Upper lobe of left lung (tissue), 6 donors: ENCODE data around the gene CTNNBIP1. TPM values are rescaled to one million over a fixed set of nuclear protein-coding genes. Genes with fewer than 3 reads are reported as not detected.

Source experiments
- ATAC-seq, 2 donors: fragments of 200-7000 bp; cut with Tn5 transposase; one replicate each; pipeline ENCODE4 v1.9.1; 2022; ENCODE audit warnings: mild to moderate bottlenecking in 2 of 2, moderate library complexity in 2 of 2; ENCODE audit not compliant: low FRiP score in 2 of 2
- DNase-seq, 2 donors: peaks; one replicate each; pipeline ENCODE4 v3.0.0-alpha.2; 2019 to 2020
- H3K27ac ChIP-seq, 4 donors: fragments of 200-600 bp; sonication (generic); one replicate each; pipeline ENCODE4 v1.5.1; 2016 to 2019
- H3K27me3 ChIP-seq, 4 donors: fragments of 200-600 bp; sonication (generic); one replicate each; pipeline ENCODE4 v1.5.1; 2017 to 2019
- H3K36me3 ChIP-seq, 4 donors: fragments of 200-600 bp; sonication (generic); one replicate each; pipeline ENCODE4 v1.5.1; 2016 to 2019
- H3K4me1 ChIP-seq, 4 donors: fragments of 200-600 bp; sonication (generic); one replicate each; pipeline ENCODE4 v1.5.1; 2018 to 2019
- H3K4me3 ChIP-seq, 4 donors: fragments of 200-600 bp; sonication (generic); one replicate each; pipeline ENCODE4 v1.5.1; 2017 to 2019; ENCODE audit warnings: mild to moderate bottlenecking in 2 of 4, moderate library complexity in 1 of 4
- H3K9me3 ChIP-seq, 4 donors: fragments of 200-600 bp; sonication (generic); one replicate each; pipeline ENCODE4 v1.5.1; 2018 to 2019
- CTCF ChIP-seq, 6 experiments: fragments of 450-650 bp in 4 of 6; fragments of 200-600 bp in 2 of 6; sonication (generic) in 2 of 6; IDR thresholded peaks; one replicate each; pipeline ENCODE4 v1.5.1; 2016 to 2019; ENCODE audit warnings: antibody characterized with exemption in 6 of 6
- EP300 ChIP-seq, 4 donors: sonication (generic); formaldehyde crosslinking; IDR thresholded peaks; one replicate each; pipeline ENCODE4 v1.5.1; 2017; ENCODE audit warnings: antibody characterized with exemption in 4 of 4, control low read depth in 2 of 4
- POLR2A ChIP-seq, 4 donors: fragments of 450-650 bp; IDR thresholded peaks; one replicate each; pipeline ENCODE4 v1.5.1; 2016 to 2017; ENCODE audit warnings: antibody characterized with exemption in 4 of 4, mild to moderate bottlenecking in 2 of 4
- POLR2AphosphoS5 ChIP-seq, 2 donors: sonication (generic); formaldehyde crosslinking; IDR thresholded peaks; one replicate each; pipeline ENCODE4 v1.5.1; 2017; ENCODE audit warnings: antibody characterized with exemption in 2 of 2
- WGBS, 2 donors: methylation state at CpG; one replicate each; pipeline ENCODE4 v1.1.5; 2017 to 2018; 5-methylcytosine and 5-hydroxymethylcytosine counted together
- total RNA-seq, 6 donors: library from RNA; depleted of rRNA in 4 of 6; stranded (reverse); fragments of >200 nt in 4 of 6; gene quantifications; one replicate each; pipeline versions ENCODE4 v1.1.0 to v1.2.1, GENCODE V29; 2016 to 2021
- donor health status: DM: no; HTN: no; CAD: no; lungs with moderate emphysema.
- donor health status: DM: no; HTN: yes; CAD: no; lungs with severe emphysema.

The CTNNBIP1 gene
- total RNA-seq, 6 donors from 2014 or later: 39.8 to 85.8 (median 73.1) TPM

GRCh38 chr1:9873385-9873784, 36.7 kb downstream of the CTNNBIP1 start:
- DNase-seq: no peak
- H3K4me3 ChIP-seq: no peak overlapping the region
- peaks cover 0 to 13% (median 7%) of the 10 kb centered on the region in 4 donors for H3K4me1 ChIP-seq
- no peak for TF ChIP-seq EP300 (IDR thresholded peaks at IDR 0.05)
- TF ChIP-seq POLR2AphosphoS5 (IDR thresholded peaks at IDR 0.05): no peak
- TF ChIP-seq CTCF (IDR thresholded peaks at IDR 0.05): no peak
- TF ChIP-seq POLR2A (IDR thresholded peaks at IDR 0.05): no peak
- no peaks in the 10 kb centered on the region for H3K27me3 ChIP-seq
- WGBS, 2 donors: 95 to 99% methylated on average over 4 to 5 of the region's 5 CpGs
- H3K9me3 ChIP-seq: no peaks in the 10 kb centered on the region
- ATAC-seq: no peak
- peaks cover 2 to 38% (median 27%) of the 10 kb centered on the region in 4 donors for H3K36me3 ChIP-seq
- H3K27ac ChIP-seq: no peak overlapping the region

- H3K9me3 ChIP-seq: no peaks in the 10 kb centered on the region
- no peak overlapping the region for H3K4me3 ChIP-seq
- DNase-seq (no peak), ATAC-seq (no peak)
- H3K36me3 ChIP-seq: peaks cover 2 to 40% (median 29%) of the 10 kb centered on the region in 4 donors
- no peaks in the 10 kb centered on the region for H3K27me3 ChIP-seq
- no peak overlapping the region for H3K27ac ChIP-seq
- peaks cover 0 to 13% (median 7%) of the 10 kb centered on the region in 4 donors for H3K4me1 ChIP-seq
- TF ChIP-seq POLR2AphosphoS5 (IDR thresholded peaks at IDR 0.05) (no peak), CTCF (IDR thresholded peaks at IDR 0.05) (no peak), POLR2A (IDR thresholded peaks at IDR 0.05) (no peak), EP300 (IDR thresholded peaks at IDR 0.05) (no peak)
- WGBS, 2 donors: 86 to 93% methylated on average over 6 to 10 of the region's 11 CpGs
Measured at GRCh38 chr1:9872430-9873165, 37.5 kb downstream of the CTNNBIP1 start.

- Histone ChIP-seq H3K27me3 (no peaks in the 10 kb centered on the region), H3K36me3 (peaks cover 2 to 45% (median 29%) of the 10 kb centered on the region in 4 donors), H3K4me3 (no peak overlapping the region), H3K9me3 (no peaks in the 10 kb centered on the region), H3K27ac (no peak overlapping the region), H3K4me1 (peaks cover 0 to 13% (median 7%) of the 10 kb centered on the region in 4 donors)
- WGBS, 2 donors: 89 to 96% methylated on average over 11 to 19 of the region's 20 CpGs
- TF ChIP-seq POLR2A (IDR thresholded peaks at IDR 0.05) (no peak), POLR2AphosphoS5 (IDR thresholded peaks at IDR 0.05) (no peak), EP300 (IDR thresholded peaks at IDR 0.05) (no peak), CTCF (IDR thresholded peaks at IDR 0.05) (no peak)
- ATAC-seq (no peak), DNase-seq (peak in 1 of 2 donors; percentile 55)
Measured at GRCh38 chr1:9871707-9872425, 38.2 kb downstream of the CTNNBIP1 start.

- Histone ChIP-seq H3K36me3 (peaks cover 2 to 51% (median 32%) of the 10 kb centered on the region in 4 donors), H3K27ac (no peak overlapping the region), H3K4me1 (peaks cover 0 to 13% (median 7%) of the 10 kb centered on the region in 4 donors), H3K9me3 (no peaks in the 10 kb centered on the region), H3K27me3 (no peaks in the 10 kb centered on the region), H3K4me3 (no peak overlapping the region)
- TF ChIP-seq EP300 (IDR thresholded peaks at IDR 0.05) (no peak), POLR2A (IDR thresholded peaks at IDR 0.05) (no peak), CTCF (IDR thresholded peaks at IDR 0.05) (no peak), POLR2AphosphoS5 (IDR thresholded peaks at IDR 0.05) (no peak)
- peak in 1 of 2 donors; percentile 56 for DNase-seq
- WGBS, 2 donors: 99 to 100% methylated on average over 2 to 9 of the region's 9 CpGs
- no peak for ATAC-seq
Measured at GRCh38 chr1:9871021-9871420, 39.0 kb downstream of the CTNNBIP1 start.
